DMS 273 (cell line): Measurements from ENCODE around the gene SRRM3.
"Not testable (repeated sequence)": the region's sequence is repeated elsewhere in the genome, so short reads cannot be mapped to it uniquely, and the experiment has no call there.

ENCODE experiments used
- DNase-seq: peaks from one replicate; lab custom pipeline; 2025; ENCODE audit not compliant: unreplicated experiment; lab: John Stamatoyannopoulos, UW

SRRM3 gene, protein sequence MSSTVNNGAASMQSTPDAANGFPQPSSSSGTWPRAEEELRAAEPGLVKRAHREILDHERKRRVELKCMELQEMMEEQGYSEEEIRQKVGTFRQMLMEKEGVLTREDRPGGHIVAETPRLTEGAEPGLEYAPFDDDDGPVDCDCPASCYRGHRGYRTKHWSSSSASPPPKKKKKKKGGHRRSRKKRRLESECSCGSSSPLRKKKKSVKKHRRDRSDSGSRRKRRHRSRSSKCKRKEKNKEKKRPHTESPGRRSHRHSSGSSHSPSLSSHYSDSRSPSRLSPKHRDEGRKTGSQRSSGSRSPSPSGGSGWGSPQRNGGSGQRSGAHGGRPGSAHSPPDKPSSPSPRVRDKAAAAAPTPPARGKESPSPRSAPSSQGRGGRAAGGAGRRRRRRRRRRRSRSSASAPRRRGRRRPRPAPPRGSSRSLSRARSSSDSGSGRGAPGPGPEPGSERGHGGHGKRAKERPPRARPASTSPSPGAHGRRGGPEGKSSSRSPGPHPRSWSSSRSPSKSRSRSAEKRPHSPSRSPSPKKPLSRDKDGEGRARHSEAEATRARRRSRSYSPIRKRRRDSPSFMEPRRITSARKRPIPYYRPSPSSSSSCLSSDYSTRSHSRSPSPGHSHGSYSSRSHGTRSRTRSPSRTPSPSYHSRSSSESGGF

DNA sequence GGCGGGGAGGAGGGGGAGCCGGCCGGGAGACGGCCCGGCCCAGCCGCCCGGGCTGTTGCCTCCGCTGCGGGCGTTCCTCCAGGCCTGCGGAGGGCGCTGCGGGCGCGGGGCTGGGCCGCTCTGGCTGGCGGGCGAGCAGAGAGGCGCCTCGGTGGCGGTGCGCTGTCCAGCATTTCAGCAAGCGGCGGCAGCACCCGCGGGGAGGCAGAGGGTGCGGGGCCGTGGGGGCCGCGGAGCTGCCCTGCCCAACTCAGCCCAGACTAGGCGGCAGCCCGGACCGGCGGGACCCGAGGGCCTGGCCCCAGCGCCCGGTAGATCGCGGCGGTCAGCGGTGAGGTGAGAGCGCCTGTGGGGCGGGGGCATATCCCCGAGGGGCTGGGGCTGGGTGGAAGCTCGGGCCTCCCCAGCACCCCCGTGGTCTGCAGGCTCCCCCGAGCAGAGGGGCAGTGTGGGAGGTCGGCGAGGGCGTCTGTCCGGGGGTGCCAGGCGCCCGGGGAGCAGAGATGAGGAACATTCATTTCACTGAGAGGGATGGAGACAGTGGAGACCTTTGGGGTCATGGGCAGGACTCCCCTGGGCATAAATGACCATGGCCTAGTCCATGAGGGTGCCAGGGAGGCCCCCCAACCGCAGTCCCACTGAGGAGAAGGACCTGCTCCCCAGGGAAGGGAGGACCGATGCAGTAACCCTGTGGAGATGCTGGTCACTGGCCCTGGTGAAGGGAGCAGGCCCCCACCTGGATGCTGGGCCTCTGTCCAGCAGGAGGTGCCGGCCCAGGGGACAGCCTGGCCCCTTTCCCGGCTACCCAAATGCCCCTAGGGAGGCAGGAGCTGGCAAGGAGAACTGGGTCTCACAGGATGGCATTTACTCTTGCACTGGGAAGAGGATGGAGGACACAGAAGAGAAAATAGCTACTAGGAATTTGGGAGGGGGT is at the start of gene SRRM3:
Gene SRRM3, plus strand, starts transcription at position 165 of the 934 bp plus-strand sequence. CDS start 33,171 bp downstream, outside the sequence.
- DNase-seq, result peak; percentile 95

GRCh38 chr7:76151932-76152331 is 49.8 kb upstream of the SRRM3 start:
- no peak for DNase-seq

GRCh38 chr7:76153571-76154230 is 48.0 kb upstream of the SRRM3 start:
- not testable (repeated sequence) for DNase-seq

DNA sequence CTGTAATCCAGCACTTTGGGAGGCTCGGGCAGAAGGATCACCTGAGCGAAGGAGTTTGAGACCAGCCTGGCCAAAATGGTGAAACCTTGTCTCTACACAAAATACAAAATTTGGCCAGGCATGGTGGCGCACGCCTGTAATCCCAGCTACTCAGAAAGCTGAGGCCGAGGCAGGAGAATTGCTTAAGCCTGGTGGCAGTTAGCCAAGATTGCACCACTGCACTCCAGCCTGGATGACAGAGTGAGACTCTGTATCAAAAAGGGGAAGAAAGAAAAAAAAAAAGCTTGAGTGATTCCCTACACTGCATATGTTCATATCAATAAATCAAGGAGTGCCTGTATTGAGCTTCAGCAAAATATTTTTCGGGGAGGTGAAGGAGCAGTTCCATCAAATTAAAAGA is 45.8 kb upstream of the SRRM3 start:
- DNase-seq, result peak; percentile 33

GRCh38 chr7:76156992-76157685 is 44.6 kb upstream of the SRRM3 start:
- DNase-seq, result not testable (repeated sequence)

DNA sequence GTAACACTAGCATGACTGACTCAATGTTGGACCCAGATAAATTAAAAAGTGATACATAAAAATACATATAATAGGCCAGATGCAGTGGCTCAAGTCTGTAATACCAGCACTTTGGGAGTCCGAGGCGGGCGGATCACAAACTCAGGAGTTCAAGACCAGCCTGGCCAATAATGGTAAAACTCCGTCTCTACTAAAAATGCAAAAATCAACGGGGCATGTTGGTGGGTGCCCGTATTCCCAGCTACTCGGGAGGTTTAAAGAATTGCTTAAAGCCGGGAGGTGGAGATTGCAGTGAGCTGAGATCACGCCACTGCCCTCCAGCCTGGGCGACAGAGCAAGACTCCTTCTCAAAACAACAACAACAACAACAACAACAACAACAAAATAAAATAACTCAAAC is 43.3 kb upstream of the SRRM3 start:
- not testable (repeated sequence) for DNase-seq

DNA sequence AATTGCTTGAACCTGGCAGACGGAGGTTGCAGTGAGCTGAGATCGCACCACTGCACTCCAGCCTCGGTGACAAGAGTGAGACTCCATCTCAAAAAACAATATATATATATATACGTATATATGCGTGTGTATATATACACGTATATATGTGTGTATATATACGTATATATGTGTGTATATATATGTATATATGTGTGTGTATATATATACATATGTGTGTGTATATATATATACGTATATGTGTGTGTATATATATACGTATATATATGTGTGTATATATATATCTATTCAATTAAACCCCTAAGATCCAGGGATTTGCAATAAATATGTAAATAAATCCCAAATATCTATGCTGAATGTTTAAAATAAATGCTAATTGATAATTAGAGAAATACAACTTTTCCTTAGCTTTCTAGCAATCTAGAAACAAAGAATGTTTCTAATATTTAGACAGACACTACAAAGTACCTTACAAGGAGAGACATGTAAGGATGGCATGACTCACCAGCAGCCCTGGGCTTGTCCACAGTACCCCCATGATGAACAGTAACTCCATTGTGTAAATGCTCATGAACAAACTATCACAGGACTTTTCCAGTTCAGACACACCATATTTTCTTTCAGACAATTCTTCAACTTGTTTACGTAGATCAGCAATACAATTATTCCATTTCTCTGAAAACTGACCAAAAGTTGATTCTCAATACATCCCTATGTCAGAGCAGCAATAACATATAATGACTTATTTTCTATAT is 39.1 kb upstream of the SRRM3 start:
- DNase-seq, result not testable (repeated sequence)

- DNase-seq, result not testable (repeated sequence)
Measured at GRCh38 chr7:76163812-76164211, 37.9 kb upstream of the SRRM3 start.

- DNase-seq, result no peak
Measured at GRCh38 chr7:76165106-76165972, 36.4 kb upstream of the SRRM3 start.

DNA sequence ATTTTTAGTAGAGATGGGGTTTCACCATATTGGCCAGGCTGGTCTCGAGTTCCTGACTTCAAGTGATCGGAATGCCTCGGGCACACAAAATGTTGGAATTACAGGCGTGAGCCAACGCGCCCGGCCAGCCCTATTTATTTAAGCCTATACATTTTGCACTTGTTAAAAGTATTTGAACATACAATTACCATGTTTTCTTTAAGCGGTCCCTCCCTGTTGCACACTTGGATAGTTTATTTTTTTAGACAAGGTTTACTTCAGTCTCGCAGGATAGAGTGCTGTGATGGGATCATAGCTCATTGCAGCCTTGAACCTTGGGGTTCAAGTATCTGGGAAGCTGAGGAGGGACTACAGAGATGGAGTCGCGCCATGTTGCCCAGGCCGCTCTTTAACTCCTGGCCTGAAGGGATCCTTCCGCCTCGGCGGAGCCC is 35.7 kb upstream of the SRRM3 start:
- DNase-seq, result no peak

GRCh38 chr7:76166404-76167255 is 35.1 kb upstream of the SRRM3 start:
- DNase-seq, result peak; percentile 99

DNA sequence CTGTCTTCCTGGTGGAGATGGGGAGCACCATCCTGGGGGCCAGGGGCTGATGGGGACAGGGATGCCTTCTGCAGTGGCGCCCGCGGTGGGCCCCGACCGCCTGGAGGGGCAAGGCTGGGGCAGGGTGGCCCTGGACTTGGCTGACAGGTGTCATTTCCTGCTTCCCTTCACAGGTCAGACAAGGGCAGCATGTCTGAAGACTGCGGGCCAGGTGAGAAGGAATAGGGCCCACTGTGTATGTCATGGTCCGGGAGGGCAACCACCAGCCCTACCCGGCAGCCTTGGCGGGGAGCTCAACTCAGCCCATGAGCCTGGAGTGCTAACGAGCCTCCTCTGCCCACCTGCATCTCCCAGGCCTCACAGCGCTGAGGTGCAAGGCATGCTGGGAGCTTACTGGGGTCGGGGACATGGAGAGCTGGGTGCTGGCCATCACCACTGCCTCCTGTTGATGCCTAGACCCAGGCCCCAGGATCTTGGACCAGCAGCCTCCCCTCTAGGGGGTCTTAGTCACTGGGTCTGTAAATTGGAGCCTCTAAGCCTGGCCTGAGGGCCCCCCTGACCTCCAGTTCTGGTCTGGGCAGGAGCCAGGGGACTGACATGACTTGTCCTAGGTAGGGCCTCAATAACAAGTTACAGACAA is 28.0 kb upstream of the SRRM3 start:
- DNase-seq, result no peak

DNA sequence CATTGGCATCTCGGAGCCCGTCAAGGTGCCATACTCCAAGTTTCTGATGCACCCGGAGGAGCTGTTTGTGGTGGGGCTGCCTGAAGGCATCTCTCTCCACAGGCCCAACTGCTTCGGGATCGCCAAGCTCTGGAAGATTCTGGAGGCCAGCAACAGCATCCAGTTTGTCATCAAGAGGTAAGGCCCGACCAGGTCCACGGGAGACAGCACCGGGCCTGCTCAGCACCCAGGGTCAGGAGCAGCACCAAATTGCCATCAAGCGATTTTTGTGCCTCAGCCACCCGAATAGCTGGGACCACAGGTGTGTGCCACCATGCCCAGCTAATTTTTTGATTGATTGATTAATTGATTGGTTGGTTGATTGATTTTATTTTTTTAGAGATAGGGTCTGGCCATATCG is 24.7 kb upstream of the SRRM3 start:
- not testable (repeated sequence) for DNase-seq

DNA sequence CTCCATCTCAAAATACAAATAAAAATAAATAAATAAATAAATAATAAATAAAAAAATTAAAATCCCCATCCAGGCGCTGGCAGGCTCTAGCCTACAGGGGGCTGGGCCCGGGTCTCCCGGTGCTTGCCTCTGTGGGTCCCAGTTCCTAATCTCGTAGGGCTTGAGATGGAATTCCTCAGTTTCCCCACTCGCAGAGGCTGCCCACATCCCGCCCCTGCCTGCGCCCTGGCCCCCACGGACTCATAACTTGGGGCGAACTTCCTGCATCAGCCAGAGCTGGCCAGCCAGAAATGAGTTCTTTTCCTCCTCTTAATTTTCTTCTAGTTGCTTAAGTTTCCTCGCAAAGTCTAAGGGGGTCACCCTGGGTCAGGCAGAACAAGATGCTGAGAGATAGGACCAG is 22.0 kb upstream of the SRRM3 start:
- no peak for DNase-seq

DNA sequence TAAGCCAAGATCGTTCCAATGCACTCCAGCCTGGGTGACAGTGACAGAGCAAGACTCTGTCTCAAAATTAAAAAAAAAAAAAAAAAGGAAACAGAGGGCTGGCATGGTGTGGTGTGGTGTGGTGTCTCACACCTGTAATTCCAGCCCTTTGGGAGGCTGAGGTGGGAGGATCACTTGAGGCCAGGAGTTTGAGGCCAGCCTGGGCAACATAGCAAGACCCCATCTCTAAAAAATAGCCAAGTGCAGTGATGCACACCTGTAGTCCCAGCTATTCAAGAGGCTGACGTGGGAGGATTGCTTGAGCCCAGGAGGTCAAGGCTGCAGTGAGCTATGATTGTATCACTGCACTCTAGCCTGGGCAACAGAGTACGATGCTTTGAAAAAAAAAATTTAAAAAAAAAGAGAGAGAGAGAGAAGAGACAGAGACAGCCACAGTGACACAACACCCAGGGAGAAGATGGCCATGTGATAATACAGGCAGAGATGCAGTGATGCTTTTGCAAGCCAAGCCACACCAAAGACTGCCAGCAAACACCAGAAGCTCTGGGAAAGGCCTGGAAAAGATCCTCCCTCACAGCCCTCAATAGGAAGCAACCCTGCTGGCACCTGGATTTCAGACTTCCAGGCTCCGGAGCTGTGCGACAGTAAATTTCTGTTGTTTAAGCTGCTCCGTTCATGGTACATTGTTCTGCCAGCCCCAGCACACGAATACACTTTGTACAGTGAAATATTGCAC is 19.3 kb upstream of the SRRM3 start:
- no peak for DNase-seq

- no peak for DNase-seq
Measured at GRCh38 chr7:76185187-76185896, 16.4 kb upstream of the SRRM3 start.
